HG02678 (cell line): Measurements from ENCODE around the gene C2orf92.

Source experiments
- ATAC-seq: cut with Tn5 transposase; IDR thresholded peaks from one replicate; pipeline ENCODE4 v1.9.1; 2021; ENCODE audit warnings: mild to moderate bottlenecking, moderate library complexity; ENCODE audit not compliant: unreplicated experiment

C2orf92 gene

GRCh38 chr2:97726261-97727064 is 57.0 kb downstream of the C2orf92 start:
- ATAC-seq: no peak

DNA sequence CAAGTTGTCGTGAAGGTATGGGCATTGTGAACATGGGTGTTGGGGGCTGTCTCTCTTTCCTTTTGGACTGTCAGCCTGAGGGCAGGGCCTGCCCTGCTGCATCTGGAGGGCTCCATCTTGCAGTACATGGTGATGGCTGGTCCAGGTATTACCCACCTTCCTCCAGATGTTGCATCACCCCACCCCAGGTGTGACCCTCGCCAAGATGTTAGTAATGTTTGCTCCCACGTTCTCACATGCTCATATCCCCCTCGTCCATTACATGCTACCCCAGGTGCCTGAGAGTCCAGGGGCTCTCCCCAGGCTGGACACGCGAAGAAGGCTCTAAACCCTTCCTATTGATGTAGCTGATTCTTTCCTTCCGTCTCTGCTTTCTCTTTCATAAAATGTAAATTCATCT is 57.8 kb downstream of the C2orf92 start:
- no peak for ATAC-seq

- ATAC-seq: no peak
Measured at GRCh38 chr2:97728091-97728731, 58.7 kb downstream of the C2orf92 start.

- no peak for ATAC-seq
Measured at GRCh38 chr2:97730245-97730644, 60.7 kb downstream of the C2orf92 start.

DNA sequence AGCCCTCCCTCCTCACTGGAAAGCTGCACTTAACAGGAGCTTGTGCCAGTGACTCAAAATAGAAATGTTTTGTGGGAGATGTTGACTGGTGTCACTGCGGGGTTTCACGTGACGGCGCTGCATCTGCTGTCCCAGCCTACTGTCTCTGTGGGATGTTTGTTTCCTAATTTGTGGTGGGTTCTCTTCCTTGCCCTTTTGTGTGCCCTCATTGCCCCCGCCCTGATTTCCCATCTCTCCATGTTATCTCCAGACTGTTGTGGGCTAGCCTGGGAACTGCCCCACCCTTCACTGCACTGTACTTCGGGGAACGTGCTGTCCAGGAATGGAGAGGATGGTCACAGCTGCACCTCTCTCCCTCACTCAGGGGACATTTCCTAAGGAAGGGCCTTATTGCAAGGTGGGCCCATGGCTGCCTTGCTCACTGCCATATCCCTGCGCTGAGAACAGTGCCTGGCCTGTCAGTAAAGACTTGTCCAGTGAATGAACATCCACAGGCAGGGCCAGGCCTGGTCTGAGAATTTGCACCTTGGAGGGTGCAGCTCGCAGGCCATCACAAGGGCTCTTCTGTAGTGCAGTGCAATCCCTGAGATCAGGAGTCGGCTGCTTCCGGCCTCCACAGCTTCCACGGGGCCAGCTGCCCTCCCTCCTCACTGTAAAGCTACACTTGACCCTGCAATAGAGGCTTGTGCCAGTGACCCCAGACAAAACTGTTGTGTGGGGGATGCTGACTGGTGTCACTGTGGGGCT is 61.9 kb downstream of the C2orf92 start:
- no peak for ATAC-seq

GRCh38 chr2:97732436-97733340 is 63.2 kb downstream of the C2orf92 start:
- no peak for ATAC-seq

DNA sequence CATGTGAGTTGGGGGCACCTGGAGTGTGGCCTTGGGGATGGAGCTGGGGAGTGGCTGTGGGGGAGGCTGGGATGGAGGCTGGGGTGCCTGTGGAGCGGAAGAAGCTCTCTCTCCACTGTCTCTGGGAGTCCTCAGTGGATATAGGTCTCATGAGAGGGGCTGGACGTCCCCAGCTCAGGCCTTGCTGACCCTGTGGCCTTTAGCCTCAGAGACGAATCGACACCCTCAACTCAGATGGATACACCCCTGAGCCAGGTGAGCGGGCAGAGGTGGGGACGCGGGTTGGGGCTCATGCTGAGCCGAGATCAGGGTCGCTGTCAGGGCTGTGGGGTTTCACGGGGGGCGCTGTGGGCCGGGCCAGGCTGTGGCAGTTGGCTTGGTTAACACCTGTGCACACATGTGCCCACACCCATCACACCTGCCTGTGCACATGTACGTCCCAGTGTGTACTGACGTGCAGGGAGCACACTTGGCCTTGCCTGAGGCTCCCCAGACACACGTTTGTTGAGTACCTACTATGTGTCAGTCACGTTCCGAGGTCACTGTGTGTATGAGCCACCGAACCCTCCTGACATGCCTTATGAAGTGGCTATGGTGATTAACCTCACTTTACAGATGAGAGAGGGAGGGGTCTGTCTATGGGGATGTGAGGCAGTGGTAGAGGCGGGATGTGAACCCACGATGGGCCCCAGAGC is 64.0 kb downstream of the C2orf92 start:
- ATAC-seq: no peak

DNA sequence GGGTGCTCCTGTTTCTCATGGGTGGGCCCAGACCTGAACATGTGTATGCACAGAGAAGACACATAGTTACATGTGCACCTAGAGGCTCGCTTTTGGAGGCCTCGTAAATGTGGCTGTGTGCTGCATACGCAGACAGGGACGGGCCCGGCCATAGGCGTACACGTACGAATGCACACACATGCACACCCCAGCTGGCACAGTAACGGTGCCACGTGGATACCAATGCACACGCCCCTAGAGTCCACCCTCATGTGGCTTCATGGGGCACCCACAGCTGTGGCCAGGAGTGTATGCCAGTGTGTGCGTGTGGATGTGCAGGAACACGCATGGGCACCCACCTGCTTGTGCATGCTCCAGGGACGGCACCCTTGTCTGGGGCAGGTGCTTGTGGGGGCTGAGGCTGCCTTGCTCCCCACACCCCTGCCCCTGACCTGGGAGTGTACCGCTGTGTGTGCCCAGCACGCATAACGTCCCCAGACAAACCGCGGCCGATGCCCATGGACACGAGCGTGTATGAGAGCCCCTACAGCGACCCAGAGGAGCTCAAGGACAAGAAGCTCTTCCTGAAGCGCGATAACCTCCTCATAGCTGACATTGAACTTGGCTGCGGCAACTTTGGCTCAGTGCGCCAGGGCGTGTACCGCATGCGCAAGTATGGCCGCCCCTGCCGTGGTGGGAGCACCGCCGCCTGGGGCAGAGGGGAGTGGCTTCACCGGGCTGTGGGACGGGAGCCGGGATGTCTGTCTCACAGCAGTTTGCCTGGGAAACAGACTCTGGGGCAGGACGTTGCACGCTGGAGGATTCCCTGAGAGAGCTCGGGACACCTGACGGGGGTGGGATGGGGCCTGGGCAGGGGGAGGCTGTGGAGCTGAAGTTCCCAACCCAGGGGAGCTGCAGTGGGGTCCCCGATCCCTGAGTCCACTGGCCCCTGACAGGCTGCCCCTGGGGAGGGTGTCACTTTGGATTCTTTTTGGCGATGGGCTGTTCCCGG is 64.8 kb downstream of the C2orf92 start:
- no peak for ATAC-seq

DNA sequence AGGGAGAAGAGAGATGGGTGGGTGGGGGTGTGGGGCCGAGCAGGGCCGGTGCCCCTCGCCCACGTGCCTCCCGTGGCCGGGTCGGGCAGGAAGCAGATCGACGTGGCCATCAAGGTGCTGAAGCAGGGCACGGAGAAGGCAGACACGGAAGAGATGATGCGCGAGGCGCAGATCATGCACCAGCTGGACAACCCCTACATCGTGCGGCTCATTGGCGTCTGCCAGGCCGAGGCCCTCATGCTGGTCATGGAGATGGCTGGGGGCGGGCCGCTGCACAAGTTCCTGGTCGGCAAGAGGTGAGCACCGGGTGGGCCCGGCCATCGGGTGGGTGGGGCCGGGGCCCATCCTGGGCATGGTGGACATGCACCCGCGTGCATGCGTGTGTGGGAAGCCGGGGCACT is 65.6 kb downstream of the C2orf92 start:
- ATAC-seq: no peak

GRCh38 chr2:97736185-97736584 is 66.7 kb downstream of the C2orf92 start:
- ATAC-seq: no peak

DNA sequence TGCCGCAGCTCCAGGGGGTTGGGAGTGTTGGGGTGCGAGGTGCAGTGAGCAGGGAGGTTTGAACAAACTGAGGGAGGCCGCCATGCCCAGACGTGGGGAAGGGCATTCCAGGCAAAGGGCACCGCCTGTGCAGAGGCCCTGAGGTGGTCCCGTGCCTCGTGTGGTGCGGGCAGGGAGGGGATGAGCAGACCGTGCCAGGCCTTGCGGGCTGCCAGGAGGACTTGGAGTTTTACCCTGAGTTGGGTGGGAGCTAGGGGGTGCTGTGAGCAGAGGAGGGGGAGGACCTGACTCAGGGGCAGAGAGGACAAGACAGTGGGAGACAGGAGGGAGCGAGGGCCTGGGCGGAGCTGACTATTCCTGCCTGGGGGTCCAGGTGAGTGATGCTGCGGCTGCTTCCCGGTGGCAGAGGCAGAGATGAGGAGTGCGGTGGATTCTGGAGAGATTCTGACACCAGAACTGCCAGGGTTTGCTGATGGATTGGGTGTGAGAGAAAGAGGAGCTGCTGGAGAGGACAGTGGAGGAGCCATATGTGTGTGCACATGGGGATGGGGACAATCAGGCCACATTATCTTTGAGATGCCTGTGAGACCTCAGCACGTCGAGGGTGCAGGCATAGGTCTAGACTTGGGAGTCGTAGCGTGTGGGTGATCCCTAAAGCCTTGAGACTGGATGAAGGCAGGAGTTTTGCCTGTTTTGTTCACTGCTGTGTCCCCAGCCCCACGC is 67.3 kb downstream of the C2orf92 start:
- no peak for ATAC-seq

DNA sequence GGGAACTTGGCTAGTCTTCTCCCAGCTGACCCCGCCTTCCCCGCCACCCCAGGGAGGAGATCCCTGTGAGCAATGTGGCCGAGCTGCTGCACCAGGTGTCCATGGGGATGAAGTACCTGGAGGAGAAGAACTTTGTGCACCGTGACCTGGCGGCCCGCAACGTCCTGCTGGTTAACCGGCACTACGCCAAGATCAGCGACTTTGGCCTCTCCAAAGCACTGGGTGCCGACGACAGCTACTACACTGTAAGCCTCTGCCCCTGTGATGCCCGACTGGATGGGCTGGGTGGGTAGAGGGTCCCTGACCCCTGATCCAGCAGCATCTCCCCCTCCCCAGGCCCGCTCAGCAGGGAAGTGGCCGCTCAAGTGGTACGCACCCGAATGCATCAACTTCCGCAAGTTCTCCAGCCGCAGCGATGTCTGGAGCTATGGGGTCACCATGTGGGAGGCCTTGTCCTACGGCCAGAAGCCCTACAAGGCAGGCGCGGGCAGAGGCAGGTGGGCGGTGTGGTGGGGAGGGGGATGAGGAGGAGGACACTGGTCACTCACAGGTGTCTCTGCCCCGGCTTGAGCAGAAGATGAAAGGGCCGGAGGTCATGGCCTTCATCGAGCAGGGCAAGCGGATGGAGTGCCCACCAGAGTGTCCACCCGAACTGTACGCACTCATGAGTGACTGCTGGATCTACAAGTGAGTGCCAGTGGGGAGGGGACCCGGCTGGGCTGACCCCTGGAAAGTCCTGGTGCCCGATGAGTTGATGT is 68.1 kb downstream of the C2orf92 start:
- ATAC-seq: no peak

GRCh38 chr2:97738179-97739019 is 68.9 kb downstream of the C2orf92 start:
- ATAC-seq: no peak

DNA sequence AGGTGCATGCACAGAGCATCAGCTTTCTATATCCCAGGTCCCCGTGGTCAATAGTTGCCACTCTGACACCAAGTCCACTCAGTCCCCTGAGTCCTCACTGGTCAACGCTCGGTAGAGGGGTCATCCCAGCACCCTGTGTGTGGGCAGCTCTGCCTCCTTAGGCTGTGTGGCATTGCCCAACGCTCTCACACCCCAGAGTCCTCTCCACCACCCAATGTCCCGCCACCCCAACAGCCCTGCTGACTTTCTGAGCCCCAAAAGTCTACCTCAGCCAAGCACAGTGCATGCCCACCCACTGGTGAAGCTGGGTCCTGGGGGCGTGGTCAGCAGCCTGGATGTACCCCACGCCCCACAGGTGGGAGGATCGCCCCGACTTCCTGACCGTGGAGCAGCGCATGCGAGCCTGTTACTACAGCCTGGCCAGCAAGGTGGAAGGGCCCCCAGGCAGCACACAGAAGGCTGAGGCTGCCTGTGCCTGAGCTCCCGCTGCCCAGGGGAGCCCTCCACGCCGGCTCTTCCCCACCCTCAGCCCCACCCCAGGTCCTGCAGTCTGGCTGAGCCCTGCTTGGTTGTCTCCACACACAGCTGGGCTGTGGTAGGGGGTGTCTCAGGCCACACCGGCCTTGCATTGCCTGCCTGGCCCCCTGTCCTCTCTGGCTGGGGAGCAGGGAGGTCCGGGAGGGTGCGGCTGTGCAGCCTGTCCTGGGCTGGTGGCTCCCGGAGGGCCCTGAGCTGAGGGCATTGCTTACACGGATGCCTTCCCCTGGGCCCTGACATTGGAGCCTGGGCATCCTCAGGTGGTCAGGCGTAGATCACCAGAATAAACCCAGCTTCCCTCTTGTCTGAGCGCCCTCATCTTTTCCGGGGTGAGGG is 69.7 kb downstream of the C2orf92 start:
- no peak for ATAC-seq

DNA sequence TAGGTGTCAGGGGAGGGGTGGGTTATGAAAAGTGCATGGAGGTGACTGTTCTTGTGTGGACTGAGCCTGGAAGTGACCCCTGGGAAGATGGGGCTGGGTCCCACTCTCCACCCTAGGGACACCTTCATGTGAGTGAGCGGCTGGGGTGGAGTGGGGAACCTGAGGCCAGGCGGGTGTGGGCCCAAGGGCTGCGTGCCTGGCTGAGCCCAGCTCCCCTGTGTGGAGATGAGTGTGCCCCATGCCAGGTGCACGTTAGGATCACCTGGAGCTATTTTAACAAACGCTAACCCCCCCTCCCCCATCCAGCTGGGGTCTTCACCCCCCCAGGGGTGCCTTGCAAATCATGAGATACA is 70.4 kb downstream of the C2orf92 start:
- no peak for ATAC-seq
